ENCODE data around the gene PPP1R15A. TPM values are rescaled to one million over a fixed set of nuclear protein-coding genes. Genes with fewer than 3 reads are reported as not detected.
"Not testable (repeated sequence)": the region's sequence is repeated elsewhere in the genome, so short reads cannot be mapped to it uniquely, and the experiment has no call there.

Gene PPP1R15A
- total RNA-seq, 4 donors from 2014 or later: 19.3 to 41.6 (median 33.3) TPM

DNA sequence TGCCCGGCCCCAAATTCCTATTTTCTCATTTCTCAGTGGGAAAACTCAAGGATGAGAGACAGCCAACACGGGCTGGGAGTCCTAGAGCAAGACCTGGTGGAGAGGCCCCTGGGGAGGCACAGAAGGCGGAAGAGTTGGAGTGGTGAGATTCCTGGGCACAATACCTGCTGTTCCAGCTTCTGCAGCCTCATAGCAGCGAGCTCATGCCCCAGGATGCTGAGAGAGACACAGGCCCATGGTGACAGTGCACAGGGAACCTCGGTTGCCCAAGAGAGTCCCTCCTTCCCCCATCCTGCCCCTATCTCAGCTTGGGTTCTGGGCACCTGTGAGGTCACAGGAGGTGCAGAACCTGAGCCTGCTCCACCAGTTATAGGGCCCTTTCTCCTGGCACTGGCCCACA lies 25.0 kb downstream of the PPP1R15A start:
- Histone ChIP-seq H3K4me1 (peaks cover 18 to 46% (median 23%) of the 10 kb centered on the region in 3 donors), H3K27me3 (peaks cover 0 to 4% (median 0%) of the 10 kb centered on the region in 4 donors), H3K9me3 (no peaks in the 10 kb centered on the region), H3K27ac (peak overlapping the region in 2 of 4 donors; percentile 32 to 76), H3K4me3 (no peak overlapping the region), H3K36me3 (peaks cover 0 to 7% (median 0%) of the 10 kb centered on the region in 3 donors)
- intact Hi-C loops (cut with DNase I): no loop called here
- no peak for DNase-seq
- no peak for TF ChIP-seq POLR2A (IDR thresholded peaks at IDR 0.05)
- TF ChIP-seq, protein P1, sequence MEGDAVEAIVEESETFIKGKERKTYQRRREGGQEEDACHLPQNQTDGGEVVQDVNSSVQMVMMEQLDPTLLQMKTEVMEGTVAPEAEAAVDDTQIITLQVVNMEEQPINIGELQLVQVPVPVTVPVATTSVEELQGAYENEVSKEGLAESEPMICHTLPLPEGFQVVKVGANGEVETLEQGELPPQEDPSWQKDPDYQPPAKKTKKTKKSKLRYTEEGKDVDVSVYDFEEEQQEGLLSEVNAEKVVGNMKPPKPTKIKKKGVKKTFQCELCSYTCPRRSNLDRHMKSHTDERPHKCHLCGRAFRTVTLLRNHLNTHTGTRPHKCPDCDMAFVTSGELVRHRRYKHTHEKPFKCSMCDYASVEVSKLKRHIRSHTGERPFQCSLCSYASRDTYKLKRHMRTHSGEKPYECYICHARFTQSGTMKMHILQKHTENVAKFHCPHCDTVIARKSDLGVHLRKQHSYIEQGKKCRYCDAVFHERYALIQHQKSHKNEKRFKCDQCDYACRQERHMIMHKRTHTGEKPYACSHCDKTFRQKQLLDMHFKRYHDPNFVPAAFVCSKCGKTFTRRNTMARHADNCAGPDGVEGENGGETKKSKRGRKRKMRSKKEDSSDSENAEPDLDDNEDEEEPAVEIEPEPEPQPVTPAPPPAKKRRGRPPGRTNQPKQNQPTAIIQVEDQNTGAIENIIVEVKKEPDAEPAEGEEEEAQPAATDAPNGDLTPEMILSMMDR (IDR thresholded peaks at IDR 0.05): no peak
- 68% methylated on average over 3 of the region's 5 CpGs; no CpG with 5 or more reads in 1 of the 2 donors for WGBS, 2 donors

- H3K27me3 ChIP-seq; DNase-seq; H3K9me3 ChIP-seq; intact Hi-C loops (cut with DNase I): not testable (repeated sequence)
- Histone ChIP-seq H3K4me3 (peak overlapping the region; percentile 60 to 84 (median 73)), H3K36me3 (peaks cover 0 to 22% (median 0%) of the 10 kb centered on the region in 3 donors), H3K4me1 (peaks cover 23 to 51% (median 23%) of the 10 kb centered on the region in 3 donors), H3K27ac (peak overlapping the region; percentile 55 to 93 (median 92))
- WGBS, 2 donors: 70 to 81% methylated on average over 4 to 9 of the region's 11 CpGs
Observed at GRCh38 chr19:48899386-48899749, 27.1 kb downstream of the PPP1R15A start.

GRCh38 chr19:48899781-48900476 lies 27.7 kb downstream of the PPP1R15A start, which contains the start of gene NUCB1:
Gene NUCB1, plus strand, starts transcription at chr19:48900312. Its CDS starts 485 bp downstream, at chr19:48900797.
- WGBS, 2 donors: 6 to 12% methylated on average over 23 to 31 of the region's 34 CpGs

GRCh38 chr19:48900477-48901406 lies 28.5 kb downstream of the PPP1R15A start:
- intact Hi-C loops (cut with DNase I): no loop called here
- peak overlapping the region; percentile 60 to 84 (median 73) for H3K4me3 ChIP-seq
- peaks cover under 1 to 36% (median 13%) of the 10 kb centered on the region in 3 donors for H3K36me3 ChIP-seq
- H3K4me1 ChIP-seq: peaks cover 17 to 44% (median 23%) of the 10 kb centered on the region in 3 donors
- H3K9me3 ChIP-seq: no peaks in the 10 kb centered on the region
- WGBS, 2 donors: 8 to 15% methylated on average over 6 to 10 of the region's 24 CpGs
- no peaks in the 10 kb centered on the region for H3K27me3 ChIP-seq
- DNase-seq: no peak
- TF ChIP-seq, protein P1 (IDR thresholded peaks at IDR 0.05): no peak
- no peak for TF ChIP-seq POLR2A (IDR thresholded peaks at IDR 0.05)
- H3K27ac ChIP-seq: peak overlapping the region; percentile 83 to 93 (median 92)

More at GRCh38 chr19:48899781-48900476, 27.7 kb downstream of the PPP1R15A start, which contains the start of gene NUCB1:
- Histone ChIP-seq H3K27me3 (peaks cover 0 to 4% (median 0%) of the 10 kb centered on the region in 4 donors), H3K36me3 (peaks cover 0 to 28% (median 5%) of the 10 kb centered on the region in 3 donors), H3K27ac (peak within 1 kb of the TSS; percentile 83 to 93 (median 92)), H3K4me1 (peaks cover 23 to 51% (median 23%) of the 10 kb centered on the region in 3 donors), H3K9me3 (no peaks in the 10 kb centered on the region), H3K4me3 (peak within 1 kb of the TSS; percentile 60 to 84 (median 73))
- intact Hi-C loops (cut with DNase I): no loop called here
- TF ChIP-seq, protein P1 (IDR thresholded peaks at IDR 0.05): peak in 5 of 6 experiments; percentile 12 to 49 (median 40)
- peak in 3 of 4 donors; percentile 19 to 85 (median 30) for TF ChIP-seq POLR2A (IDR thresholded peaks at IDR 0.05)
- DNase-seq: peak; percentile 86

DNA sequence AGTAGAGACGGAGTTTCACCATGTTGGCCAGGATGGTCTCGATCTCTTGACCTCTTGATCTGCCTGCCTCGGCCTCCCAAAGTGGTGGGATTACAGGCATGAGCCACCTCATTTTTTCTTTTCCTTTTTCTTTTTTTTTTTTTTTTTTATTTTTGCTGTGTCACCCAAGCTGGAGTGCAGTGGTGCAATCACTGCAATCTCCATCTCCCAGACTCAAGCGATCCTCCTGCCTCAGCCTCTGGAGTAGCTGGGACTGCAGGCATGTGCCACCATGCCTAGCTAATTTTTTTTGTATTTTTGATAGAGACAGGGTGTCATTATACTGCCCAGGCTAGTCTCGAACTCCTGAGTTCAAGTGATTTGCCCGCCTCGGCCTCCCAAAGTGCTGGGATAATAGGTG lies 30.1 kb downstream of the PPP1R15A start:
- H3K27me3 ChIP-seq; H3K27ac ChIP-seq; intact Hi-C loops (cut with DNase I); DNase-seq; H3K9me3 ChIP-seq; H3K4me3 ChIP-seq: not testable (repeated sequence)
- WGBS, 2 donors: 89 to 97% methylated on average over 3 to 7 of the region's 7 CpGs
- Histone ChIP-seq H3K4me1 (peaks cover 10 to 36% (median 23%) of the 10 kb centered on the region in 3 donors), H3K36me3 (peaks cover 3 to 51% (median 13%) of the 10 kb centered on the region in 3 donors)

DNA sequence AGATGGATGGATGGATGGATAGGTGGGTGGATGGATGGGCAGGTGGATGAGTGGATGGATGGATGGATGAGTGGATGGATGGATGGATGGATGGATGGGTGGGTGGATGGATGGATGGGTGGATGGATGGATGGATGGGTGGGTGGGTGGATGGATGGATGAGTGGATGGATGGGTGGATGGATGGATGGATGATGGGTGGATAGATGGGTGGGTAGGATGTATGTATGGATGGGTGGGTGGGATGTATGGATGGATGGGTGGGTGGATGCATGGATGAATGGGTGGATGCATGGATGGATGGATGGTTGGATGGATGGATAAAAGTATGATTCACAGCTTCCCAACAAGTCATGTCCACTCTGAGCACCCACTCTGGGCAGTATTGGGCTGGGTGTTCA lies 31.6 kb downstream of the PPP1R15A start:
- intact Hi-C loops (cut with DNase I); H3K9me3 ChIP-seq; DNase-seq; H3K4me3 ChIP-seq; H3K27me3 ChIP-seq; H3K27ac ChIP-seq: not testable (repeated sequence)
- H3K36me3 ChIP-seq: peaks cover 3 to 66% (median 13%) of the 10 kb centered on the region in 3 donors
- H3K4me1 ChIP-seq: peaks cover 10 to 36% (median 23%) of the 10 kb centered on the region in 3 donors
